SIG-M5 treated with dmso at 0.1 percent for 504 hours (cell line): ENCODE results near the gene LILRB5.
"Not testable (repeated sequence)": the region's sequence is repeated elsewhere in the genome, so short reads cannot be mapped to it uniquely, and the experiment has no call there.

ENCODE experiments used
- DNase-seq: peaks from one replicate; lab custom pipeline; 2025; ENCODE audit not compliant: unreplicated experiment; lab: John Stamatoyannopoulos, UW

Gene LILRB5

GRCh38 chr19:54216869-54217268, 40.2 kb downstream of the LILRB5 start:
- DNase-seq, result no peak

GRCh38 chr19:54214734-54215133, 42.3 kb downstream of the LILRB5 start:
- DNase-seq, result not testable (repeated sequence)

- not testable (repeated sequence) for DNase-seq
Observed at GRCh38 chr19:54214217-54214616, 42.9 kb downstream of the LILRB5 start.

- DNase-seq, result no peak
Observed at GRCh38 chr19:54211235-54211634, 45.8 kb downstream of the LILRB5 start.

- peak; percentile 71 for DNase-seq
Observed at GRCh38 chr19:54209811-54210494, 47.1 kb downstream of the LILRB5 start.

GRCh38 chr19:54209058-54209810, 47.8 kb downstream of the LILRB5 start:
- DNase-seq, result no peak

- no peak for DNase-seq
Observed at GRCh38 chr19:54208784-54209057, 48.4 kb downstream of the LILRB5 start.

GRCh38 chr19:54207983-54208783, 48.9 kb downstream of the LILRB5 start:
- peak; percentile 99 for DNase-seq

GRCh38 chr19:54207676-54207982, 49.4 kb downstream of the LILRB5 start:
- DNase-seq, result peak; percentile 63

GRCh38 chr19:54207193-54207592, 49.9 kb downstream of the LILRB5 start:
- DNase-seq, result not testable (repeated sequence)

GRCh38 chr19:54206831-54207177, 50.3 kb downstream of the LILRB5 start:
- DNase-seq, result no peak

- DNase-seq, result no peak
Observed at GRCh38 chr19:54206030-54206830, 50.8 kb downstream of the LILRB5 start.

- DNase-seq, result no peak
Observed at GRCh38 chr19:54204767-54205468, 52.2 kb downstream of the LILRB5 start.

- DNase-seq, result no peak
Observed at GRCh38 chr19:54203151-54203611, 53.9 kb downstream of the LILRB5 start.

GRCh38 chr19:54201980-54202379, 55.1 kb downstream of the LILRB5 start:
- no peak for DNase-seq

GRCh38 chr19:54201172-54201701, 55.8 kb downstream of the LILRB5 start:
- DNase-seq, result no peak
